HEK293 (cell line): Measurements from ENCODE around the gene RHEX.

Experiments used
- SP7 ChIP-seq: fragments of 450-650 bp; formaldehyde crosslinking; IDR thresholded peaks from 2 replicates; pipeline ENCODE4 v1.5.1; 2016; ENCODE audit warnings: missing biosample characterization, missing genetic modification characterization
- TCF7L2 ChIP-seq: IDR thresholded peaks from 2 replicates; pipeline ENCODE4 v1.6.1; 2011; ENCODE audit warnings: low read depth, mild to moderate bottlenecking, inconsistent platforms, low read length, moderate library complexity, borderline replicate concordance
- ZNF146 ChIP-seq: fragments of 450-650 bp; formaldehyde crosslinking; IDR thresholded peaks from 2 replicates; pipeline ENCODE4 v1.5.1; 2016; ENCODE audit warnings: missing biosample characterization, missing genetic modification characterization
- ZNF239 ChIP-seq: fragments of 450-650 bp; formaldehyde crosslinking; IDR thresholded peaks from 2 replicates; pipeline ENCODE4 v1.5.1; 2016; ENCODE audit warnings: missing biosample characterization, missing genetic modification characterization
- ZNF302 ChIP-seq: fragments of 450-650 bp; formaldehyde crosslinking; IDR thresholded peaks from 2 replicates; pipeline ENCODE4 v1.5.1; 2016; ENCODE audit warnings: missing biosample characterization, missing genetic modification characterization, low read depth
- ZNF324 ChIP-seq: fragments of 450-650 bp; formaldehyde crosslinking; IDR thresholded peaks from 2 replicates; pipeline ENCODE4 v1.5.1; 2016; ENCODE audit warnings: missing biosample characterization, missing genetic modification characterization
- ZNF530 ChIP-seq: fragments of 450-650 bp; formaldehyde crosslinking; IDR thresholded peaks from 2 replicates; pipeline ENCODE4 v1.5.1; 2016; ENCODE audit warnings: low read depth, missing biosample characterization, missing genetic modification characterization
- ZNF561 ChIP-seq: fragments of 450-650 bp; IDR thresholded peaks from 2 replicates; pipeline ENCODE4 v1.5.1; 2018; ENCODE audit warnings: missing biosample characterization, missing genetic modification characterization, borderline replicate concordance
- ZSCAN30 ChIP-seq: fragments of 450-650 bp; IDR thresholded peaks from 2 replicates; pipeline ENCODE4 v1.5.1; 2018; ENCODE audit warnings: missing biosample characterization, mild to moderate bottlenecking, missing genetic modification characterization, moderate library complexity
- TF ChIP-seq, protein P1 (sequence below): fragments of 450-650 bp; formaldehyde crosslinking; IDR thresholded peaks from 2 replicates; pipeline ENCODE4 v1.5.1; 2016; ENCODE audit warnings: missing biosample characterization, missing genetic modification characterization
- TF ChIP-seq, protein P2 (sequence below): fragments of 450-650 bp; formaldehyde crosslinking; IDR thresholded peaks from 2 replicates; pipeline ENCODE4 v1.5.1; 2016; ENCODE audit warnings: missing biosample characterization, missing genetic modification characterization
- TF ChIP-seq, protein P3 (sequence below): fragments of 450-650 bp; formaldehyde crosslinking; IDR thresholded peaks from 2 replicates; pipeline ENCODE4 v1.5.1; 2016; ENCODE audit warnings: missing biosample characterization, missing genetic modification characterization, low read depth
- TF ChIP-seq, protein P4 (sequence below): fragments of 450-650 bp; formaldehyde crosslinking; IDR thresholded peaks from 2 replicates; pipeline ENCODE4 v1.5.1; 2016; ENCODE audit warnings: missing biosample characterization, missing genetic modification characterization

DNA sequence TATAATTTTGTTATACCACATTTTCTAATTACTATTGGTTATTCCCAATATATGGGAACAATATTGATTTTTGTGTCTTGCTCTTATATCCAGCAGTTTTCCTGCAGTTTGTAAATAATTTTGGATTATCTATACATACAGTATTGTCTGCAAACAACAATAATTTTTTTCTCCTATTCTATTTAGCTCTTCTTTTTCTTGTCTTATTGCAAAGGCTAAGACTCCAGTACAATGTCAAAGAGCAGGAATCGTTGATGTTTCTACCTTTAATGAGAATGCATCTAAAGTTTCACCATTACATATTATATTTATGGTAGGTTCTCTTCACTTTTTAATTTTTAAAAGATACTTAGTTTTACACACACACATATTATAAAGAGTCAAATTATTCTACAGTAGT, 68.3 kb downstream of the RHEX start:
- TF ChIP-seq TCF7L2 (no peak), ZNF324 (no peak), ZNF302 (tag by site-specific recombination) (no peak), ZSCAN30 (tag by site-specific recombination) (no peak), ZNF530 (no peak), ZNF239 (tag by site-specific recombination) (no peak), ZNF561 (no peak), SP7 (no peak), ZNF146 (tag by site-specific recombination) (no peak)
- TF ChIP-seq, protein P1, sequence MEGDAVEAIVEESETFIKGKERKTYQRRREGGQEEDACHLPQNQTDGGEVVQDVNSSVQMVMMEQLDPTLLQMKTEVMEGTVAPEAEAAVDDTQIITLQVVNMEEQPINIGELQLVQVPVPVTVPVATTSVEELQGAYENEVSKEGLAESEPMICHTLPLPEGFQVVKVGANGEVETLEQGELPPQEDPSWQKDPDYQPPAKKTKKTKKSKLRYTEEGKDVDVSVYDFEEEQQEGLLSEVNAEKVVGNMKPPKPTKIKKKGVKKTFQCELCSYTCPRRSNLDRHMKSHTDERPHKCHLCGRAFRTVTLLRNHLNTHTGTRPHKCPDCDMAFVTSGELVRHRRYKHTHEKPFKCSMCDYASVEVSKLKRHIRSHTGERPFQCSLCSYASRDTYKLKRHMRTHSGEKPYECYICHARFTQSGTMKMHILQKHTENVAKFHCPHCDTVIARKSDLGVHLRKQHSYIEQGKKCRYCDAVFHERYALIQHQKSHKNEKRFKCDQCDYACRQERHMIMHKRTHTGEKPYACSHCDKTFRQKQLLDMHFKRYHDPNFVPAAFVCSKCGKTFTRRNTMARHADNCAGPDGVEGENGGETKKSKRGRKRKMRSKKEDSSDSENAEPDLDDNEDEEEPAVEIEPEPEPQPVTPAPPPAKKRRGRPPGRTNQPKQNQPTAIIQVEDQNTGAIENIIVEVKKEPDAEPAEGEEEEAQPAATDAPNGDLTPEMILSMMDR (tag by site-specific recombination): no peak
- TF ChIP-seq, protein P2, sequence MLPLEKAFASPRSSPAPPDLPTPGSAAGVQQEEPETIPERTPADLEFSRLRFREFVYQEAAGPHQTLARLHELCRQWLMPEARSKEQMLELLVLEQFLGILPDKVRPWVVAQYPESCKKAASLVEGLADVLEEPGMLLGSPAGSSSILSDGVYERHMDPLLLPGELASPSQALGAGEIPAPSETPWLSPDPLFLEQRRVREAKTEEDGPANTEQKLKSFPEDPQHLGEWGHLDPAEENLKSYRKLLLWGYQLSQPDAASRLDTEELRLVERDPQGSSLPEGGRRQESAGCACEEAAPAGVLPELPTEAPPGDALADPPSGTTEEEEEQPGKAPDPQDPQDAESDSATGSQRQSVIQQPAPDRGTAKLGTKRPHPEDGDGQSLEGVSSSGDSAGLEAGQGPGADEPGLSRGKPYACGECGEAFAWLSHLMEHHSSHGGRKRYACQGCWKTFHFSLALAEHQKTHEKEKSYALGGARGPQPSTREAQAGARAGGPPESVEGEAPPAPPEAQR: no peak
- TF ChIP-seq, protein P3, sequence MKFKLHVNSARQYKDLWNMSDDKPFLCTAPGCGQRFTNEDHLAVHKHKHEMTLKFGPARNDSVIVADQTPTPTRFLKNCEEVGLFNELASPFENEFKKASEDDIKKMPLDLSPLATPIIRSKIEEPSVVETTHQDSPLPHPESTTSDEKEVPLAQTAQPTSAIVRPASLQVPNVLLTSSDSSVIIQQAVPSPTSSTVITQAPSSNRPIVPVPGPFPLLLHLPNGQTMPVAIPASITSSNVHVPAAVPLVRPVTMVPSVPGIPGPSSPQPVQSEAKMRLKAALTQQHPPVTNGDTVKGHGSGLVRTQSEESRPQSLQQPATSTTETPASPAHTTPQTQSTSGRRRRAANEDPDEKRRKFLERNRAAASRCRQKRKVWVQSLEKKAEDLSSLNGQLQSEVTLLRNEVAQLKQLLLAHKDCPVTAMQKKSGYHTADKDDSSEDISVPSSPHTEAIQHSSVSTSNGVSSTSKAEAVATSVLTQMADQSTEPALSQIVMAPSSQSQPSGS: no peak
- TF ChIP-seq, protein P4, sequence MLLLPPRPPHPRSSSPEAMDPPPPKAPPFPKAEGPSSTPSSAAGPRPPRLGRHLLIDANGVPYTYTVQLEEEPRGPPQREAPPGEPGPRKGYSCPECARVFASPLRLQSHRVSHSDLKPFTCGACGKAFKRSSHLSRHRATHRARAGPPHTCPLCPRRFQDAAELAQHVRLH (tag by site-specific recombination): no peak
